Umbilical cord (tissue), 2 donors: Measurements from ENCODE around the gene IER5L. TPM values are rescaled to one million over a fixed set of nuclear protein-coding genes. Genes with fewer than 3 reads are reported as not detected.
"Not testable (repeated sequence)": the region's sequence is repeated elsewhere in the genome, so short reads cannot be mapped to it uniquely, and the experiment has no call there.

ENCODE experiments used
- DNase-seq: peaks from one replicate; pipeline ENCODE4 v3.0.0-alpha.2; 2015; ENCODE audit warnings: low spot score
- total RNA-seq: library from RNA; depleted of rRNA; stranded (reverse); fragments of >200 nt; gene quantifications from one replicate; pipeline ENCODE4 v1.2.3, GENCODE V29; 2014; ENCODE audit warnings: low replicate concordance; ENCODE audit not compliant: insufficient read depth

IER5L gene
- total RNA-seq, 1 donor from 2014 or later, result 33.5 TPM

DNA sequence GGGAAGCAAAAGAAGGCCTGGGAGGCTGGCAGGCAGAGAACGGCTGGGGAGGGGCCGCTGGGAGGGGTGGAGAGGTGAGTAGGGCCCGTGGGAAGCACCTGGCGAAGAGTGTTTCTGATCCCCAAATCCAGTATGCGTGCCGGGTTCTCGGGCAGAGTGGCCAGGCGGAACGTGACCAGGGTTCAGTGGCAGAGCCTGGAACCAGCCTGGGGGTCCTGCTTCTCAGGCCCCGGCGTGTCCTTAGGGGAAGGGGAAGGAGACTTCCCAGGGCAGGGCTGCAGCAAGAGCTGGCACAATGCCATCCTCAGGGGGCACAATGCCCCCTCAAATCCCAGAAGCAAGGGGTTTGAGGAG is 25.5 kb upstream of the IER5L start:
- no peak for DNase-seq

DNA sequence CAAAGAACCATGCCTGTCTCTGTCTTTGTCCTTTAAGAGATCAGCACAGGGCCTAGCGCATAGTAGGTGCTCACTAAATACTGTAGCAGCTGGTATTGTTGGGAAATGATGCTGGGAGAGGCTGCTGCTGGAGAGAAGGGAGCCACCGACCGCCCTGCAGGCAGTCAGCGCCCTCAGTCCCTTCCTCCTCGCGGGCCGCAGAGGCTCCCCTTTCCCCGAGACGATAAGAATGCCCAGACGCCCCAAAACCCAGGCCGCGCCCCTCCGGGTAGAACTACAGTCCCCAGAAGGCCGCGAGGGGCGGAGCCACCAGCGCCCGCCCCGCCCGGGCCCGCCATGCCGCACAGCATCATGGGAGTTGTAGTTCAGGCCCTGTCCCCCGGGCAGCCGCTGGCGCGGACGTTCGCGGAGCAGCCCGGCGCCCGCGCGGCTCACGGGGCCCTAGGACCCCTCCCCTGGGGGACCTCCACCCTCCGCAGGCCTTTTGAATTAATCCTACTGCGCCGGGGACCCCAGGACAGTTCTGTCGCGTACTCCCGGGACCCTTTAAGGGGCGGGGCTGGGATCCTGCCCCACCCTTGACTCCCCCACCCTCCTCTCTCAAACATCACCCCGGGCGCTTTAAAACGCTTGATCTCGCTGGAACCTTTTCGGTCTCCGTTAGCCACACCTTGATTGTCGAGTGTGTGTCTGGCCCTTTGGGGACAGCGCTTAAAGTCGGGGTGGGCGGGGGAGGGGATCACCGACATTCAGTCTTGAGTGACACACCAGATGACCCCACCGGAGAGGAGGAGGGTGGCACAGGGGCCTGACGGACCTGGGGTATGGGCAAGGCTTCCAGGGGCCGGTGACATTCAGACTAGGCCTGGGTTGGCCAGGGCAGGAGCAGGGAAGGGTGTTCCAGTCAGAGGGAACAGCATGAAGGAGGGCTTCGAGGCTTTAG is 24.8 kb upstream of the IER5L start:
- DNase-seq, result peak; percentile 86

DNA sequence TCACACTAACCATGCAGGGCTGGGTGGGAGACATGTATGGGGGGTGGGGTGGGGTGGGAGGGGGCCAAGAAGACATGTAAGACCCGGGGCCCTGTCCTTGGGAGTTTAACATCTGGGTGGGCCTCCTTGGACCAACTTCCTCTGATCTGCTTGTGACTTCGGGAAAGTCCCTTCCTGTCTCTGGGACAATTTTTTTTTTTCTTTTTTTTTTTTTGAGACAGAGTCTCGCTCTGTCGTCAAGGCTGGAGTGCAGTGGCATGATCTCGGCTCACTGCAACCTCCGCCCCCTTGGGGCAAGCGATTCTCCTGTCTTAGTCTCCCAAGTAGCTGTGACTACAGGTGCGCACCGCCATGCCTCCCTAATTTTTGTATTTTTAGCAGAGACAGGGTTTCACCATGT is 23.8 kb upstream of the IER5L start:
- DNase-seq, result no peak

DNA sequence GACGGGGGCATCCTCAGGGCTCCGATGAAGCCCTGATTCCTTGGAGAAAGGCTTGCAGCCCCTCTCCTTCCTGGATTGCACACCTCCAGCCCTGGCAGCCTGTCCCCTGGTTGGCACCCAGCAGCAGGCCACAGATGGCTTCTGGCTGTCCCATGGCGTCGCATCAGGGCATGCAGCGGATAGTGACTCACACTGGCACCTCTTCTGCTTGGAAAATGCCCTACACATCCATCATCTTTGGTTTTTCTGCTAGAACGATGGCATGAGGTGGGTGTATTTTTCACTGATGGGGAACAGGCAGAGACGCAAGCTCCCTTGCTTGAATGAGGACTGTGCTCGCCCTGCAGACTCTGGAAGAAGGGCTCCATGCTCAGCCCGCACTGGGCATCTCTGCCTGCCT is 23.2 kb upstream of the IER5L start:
- no peak for DNase-seq

DNA sequence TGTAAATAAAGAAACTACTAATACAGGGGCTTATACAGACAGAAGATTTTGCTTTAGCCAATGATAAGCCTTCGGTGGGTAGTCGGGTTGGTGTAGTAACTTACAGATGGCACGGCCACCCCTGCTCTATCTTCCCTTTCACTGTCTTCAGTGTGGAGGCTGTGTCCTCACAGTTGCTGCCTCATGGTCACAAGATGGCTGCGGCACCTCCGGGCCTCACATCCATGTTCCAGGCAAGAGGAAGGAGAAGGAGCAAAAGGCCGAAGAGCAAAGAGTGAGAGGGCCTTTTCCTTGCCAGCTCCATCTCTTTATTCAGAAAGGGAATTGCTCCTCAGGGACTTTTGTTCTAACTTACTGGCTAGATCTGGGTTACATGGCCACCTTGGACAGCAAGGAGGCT is 22.2 kb upstream of the IER5L start:
- no peak for DNase-seq

DNA sequence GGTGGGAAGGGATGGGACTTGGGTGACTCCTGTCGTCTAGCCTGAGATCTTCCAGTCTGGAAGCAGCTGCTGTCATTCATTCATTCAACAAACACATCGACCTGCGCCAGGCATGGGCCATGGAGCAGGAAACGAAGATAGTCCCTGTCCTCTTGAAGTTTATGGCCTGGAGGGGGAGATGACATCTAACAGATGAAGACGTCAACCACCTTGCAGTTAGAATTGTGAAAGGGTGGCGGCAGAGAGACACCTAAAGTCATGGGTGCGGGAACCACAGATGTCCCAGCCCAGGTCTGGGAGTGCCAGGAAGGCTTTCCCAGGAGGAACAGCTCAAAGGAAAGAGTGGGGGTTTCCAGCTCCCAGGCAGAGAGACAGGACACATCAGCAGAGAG is 21.0 kb upstream of the IER5L start:
- no peak for DNase-seq

DNA sequence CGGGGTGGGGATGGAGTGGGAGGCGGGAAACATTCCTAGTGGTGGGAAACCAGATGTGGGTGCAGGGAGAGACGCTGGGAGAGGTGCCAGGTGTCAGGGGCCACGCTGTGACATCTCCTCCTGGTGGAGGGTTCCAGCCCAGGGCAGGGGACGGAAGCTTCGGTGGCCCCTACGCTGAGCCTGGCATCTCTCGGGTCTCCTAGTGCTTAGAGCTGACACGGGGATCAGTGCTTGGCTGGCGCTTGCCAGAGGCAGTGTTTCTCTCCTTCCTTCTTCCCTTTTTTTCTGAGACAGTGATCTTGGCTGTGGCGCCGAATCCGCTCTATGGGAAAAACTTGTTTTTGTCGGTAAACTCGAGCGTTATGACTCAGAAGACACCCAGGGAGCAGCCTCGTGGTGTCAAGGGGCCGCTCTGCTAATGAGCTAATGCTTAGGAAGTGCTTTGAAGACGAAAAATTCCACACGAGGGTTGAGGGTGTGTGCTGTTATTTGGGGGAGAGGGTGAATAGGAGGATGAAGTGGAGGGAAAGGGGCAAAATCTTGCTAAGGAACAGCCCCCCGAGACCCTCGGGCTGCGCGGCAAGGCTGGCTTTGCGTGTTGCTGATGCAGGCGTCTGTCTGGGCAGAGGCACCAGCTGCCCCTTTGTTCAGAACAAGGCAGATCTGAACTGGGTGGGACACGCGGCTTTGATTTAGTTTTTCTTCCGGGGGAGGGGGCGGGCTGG is 20.4 kb upstream of the IER5L start:
- DNase-seq, result peak; percentile 73

DNA sequence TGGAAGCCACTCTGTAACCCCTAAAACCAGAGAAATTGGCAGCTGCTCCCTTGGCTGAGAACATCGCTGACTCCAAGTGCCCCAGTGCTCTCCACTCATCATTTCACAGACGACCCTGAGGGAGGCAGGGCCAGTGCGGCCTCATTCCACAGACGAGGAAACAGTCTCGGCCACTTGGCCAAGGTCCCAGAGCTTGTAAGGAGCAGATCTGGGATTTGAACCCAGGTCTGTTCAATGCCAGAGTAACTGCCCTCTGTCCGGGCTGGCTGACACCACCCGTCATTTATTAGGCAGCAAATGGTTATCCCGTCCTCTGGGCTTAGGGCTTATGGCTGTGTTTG is 19.9 kb upstream of the IER5L start:
- DNase-seq, result peak; percentile 52

DNA sequence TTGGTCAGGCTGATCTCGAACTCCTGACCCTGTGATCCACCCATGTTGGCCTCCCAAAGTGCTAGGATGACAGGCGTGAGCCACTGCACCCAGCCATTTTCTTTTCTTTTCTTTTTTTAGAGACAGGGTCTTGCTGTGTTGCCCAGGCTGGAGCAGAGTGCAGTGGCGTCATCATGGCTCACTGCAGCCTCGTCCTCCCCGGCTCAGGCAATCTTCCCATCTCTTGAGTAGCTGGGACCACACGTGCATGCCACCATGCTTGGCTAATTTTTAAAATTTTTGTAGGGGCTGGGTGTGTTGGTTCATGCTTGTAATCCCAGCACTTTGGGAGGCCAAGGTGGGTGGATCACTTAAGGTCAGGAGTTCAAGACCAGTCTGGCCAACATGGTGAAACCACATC is 19.0 kb upstream of the IER5L start:
- DNase-seq, result not testable (repeated sequence)

DNA sequence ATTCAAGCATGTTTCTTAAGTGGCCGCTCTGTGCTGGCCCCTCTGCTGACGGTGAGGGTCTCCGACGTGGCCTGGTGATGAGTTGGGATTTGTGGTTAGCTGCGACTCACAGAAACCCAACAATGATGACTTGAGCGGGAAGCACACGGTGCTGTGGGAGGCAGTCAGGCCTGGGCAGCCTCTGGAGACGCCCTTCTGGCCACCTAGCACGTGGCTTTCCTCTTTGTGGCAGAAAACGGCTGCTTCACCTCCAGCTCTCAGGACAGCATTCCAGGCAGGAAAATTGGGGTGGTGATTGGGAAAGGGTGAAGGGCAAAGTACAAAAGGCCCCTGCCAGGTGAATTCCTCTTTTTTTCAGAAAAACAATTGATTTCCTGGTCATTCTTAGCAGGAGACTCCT is 17.5 kb upstream of the IER5L start:
- DNase-seq, result no peak

DNA sequence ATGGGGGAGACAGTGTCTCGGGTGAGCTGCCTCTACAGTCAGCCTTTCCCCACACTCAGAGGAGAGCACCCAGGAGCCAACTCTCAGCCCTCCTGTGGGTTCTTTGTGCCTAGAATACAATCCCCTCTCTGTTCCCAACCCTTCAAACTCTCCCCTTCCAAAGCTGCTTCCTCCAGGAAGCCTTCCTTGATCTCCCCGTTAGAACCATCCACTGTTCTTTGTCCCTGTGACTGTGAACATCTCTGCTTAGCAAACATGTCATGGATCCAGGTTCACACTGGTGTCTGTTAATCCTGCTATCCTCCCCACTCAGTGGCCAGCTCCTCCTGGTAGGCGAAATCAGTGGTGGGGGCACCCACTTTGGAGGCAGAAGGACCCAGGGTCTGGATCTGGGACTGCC is 16.2 kb upstream of the IER5L start:
- no peak for DNase-seq

DNA sequence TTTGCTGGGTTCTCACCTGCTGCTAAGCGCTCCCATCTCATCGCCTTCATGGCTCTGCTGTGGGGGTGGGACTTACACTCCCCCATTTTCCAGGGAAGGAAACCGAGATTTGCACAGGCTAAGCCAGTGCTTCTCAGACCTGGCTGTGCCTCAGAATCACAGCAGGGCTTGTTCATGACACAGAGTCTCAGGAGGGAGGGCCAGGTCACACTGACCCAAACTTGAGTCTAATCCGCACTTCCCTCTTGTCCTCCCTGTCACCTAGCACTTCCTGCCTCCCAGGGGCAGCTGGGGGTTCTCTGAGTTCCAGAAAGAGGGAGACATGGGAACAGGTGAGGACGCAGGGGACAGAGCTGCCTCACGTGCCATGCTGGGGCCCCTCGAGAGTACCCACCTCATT is 15.6 kb upstream of the IER5L start:
- DNase-seq, result no peak

DNA sequence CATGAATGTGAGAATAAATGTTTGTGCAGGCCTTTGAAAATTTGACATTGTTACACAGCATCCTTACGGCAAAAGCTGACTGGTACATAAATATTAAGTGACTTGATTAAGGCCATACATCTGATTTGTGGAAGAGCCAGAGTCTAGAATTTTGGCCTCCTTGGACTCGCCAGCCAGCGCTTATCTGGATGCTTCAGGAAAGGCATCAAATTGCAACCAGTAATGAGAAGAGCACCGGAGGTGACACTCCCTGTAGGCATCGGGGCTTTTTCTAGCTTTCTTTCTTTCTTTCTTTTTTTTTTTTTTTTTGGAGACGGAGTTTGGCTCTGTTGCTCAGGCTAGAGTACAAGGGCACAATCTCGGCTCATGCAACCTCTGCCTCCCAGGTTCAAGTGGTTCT is 13.2 kb upstream of the IER5L start:
- DNase-seq, result no peak

DNA sequence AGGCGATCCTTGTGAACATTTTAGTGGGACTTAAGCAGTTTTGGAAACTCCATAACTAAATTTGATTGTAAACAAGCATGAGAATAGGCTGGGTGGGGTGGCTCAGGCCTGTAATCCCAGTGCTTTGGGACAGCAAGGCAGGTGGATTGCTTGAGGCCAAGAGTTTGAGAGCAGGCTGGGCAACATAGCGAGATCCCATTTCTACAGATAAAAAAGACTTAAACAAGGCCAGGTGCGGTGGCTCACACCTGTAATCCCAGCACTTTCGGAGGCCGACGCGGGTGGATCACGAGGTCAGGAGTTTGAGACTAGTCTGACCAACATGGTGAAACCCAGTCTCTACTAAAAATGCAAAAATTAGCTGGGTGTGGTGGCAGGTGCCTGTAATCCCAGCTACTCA is 11.9 kb upstream of the IER5L start:
- DNase-seq, result not testable (repeated sequence)

DNA sequence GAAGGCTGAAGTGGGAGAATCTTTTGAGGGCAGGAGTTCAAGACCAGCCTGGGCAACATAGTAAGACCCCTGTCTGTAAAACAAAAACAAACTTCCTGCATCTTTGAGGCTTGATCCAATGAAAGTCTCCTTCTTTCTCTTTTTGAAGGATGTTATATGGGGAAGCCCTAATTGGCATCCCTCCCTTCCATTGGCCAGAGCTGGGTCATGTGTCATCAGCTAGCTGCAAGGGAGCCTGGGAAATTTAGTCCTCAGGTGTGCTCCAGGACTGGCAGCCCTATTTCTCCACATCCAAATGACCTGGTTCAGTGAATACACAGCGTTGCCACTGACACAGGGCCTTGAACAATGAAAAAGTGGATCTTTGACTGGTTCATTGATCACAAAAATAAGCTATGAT is 9.0 kb upstream of the IER5L start:
- no peak for DNase-seq

DNA sequence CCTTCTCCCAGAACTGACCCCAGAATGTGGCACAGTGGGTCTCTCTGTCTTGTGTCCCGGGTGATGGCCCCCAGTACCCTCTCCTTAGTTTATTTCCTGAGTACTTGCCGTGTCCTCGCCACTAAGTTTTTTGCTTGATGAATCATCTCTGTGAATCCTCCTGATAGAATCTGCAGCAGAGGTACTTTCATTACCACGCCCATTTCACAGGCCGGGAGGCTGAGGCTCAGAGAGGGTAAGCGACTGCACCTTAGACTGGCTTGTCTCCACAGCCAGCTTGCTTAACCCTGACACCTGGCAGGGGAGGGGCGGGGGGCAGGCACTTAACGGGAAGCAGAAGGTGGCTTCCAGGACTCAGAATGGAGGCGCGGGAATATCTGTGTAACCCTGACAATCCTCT is 7.9 kb upstream of the IER5L start:
- DNase-seq, result no peak

DNA sequence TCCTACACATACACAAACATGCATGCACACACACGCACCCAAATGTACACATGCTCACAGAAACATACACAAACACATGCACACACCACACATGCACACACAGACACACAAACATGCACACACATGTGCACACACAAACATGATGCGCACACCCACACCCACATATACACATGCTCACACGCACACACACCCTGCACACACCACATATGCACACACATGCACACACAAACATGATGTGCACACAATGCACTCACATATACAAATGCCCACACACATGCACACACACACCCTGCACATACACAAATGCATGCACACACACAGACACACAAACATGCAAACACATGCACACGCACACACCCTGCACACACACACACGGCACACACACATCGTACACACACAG is 7.3 kb upstream of the IER5L start:
- no peak for DNase-seq

DNA sequence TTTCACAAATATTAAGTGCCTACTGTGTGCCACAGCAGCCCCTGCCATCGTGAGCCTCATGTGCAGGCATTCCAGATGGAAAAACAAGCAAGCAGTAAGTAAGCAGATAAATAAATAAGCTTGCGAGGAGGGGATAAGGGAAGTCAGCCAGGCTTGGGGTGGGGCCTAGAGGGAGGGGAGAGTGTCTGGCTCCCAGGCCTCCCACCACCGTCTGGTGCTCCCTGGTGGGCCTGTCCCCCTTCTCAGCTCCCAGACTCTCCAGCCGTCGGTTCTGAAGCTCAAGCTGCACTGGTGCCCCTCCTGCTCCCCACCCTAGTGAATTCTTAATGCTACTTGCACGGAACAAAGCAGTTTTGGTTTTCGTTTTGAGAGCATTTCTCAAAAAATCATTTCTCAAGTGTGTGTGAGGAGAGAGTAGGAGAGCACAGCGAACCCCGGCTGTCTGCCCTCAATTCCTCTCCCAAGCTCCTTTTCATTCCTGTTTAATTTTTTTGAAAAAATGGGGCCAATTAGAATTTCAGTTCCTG is 6.6 kb upstream of the IER5L start:
- no peak for DNase-seq

DNA sequence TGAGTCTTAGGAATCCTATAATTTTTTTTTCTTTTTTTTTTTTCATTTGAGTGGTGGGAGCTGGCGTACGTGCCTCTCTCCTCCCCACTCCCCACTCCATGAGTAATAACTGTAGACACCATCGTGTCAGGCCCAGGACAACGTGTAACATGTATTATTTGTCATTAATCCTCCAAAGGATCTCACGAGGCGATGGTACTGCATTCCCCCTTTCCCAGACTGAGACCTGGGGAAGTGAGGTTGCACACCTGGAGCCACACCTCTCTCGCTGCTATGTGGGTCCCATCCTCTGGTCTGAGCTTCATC is 6.1 kb upstream of the IER5L start:
- no peak for DNase-seq

DNA sequence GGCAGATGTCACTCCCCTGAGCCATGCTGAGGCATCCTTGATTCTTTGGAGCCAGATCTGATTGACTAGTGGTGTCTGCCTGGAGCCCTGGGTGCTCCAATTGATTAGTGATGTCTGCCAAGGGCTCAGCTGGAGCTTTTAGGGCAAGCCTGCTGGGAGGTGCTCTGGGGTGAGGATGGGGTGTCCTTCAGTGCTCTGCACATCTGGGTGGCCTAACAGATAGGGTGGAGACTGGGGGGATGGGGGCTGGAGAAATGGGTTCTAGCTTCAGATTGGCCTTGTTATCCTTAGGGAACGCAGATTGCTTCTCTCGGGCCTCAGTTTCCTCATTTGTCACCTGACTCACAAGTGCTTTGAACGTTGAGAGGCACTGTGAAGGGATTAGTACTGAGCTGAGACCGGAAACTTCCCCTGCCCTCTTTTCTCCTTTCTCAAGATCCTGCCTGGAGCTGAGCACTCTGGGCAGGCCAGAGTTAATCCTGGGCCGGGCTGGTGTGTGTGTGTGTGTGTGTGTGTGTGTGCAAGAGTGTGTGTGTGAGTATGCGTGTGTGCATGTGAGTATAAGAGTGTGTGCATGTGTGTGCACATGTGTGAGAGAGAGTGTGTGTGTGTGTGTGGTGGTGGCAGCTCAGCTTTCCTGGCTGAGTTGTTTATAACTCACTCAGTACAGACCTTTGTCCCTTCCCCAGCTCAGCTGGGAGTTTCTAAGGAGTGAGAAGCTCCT is 5.6 kb upstream of the IER5L start:
- no peak for DNase-seq

DNA sequence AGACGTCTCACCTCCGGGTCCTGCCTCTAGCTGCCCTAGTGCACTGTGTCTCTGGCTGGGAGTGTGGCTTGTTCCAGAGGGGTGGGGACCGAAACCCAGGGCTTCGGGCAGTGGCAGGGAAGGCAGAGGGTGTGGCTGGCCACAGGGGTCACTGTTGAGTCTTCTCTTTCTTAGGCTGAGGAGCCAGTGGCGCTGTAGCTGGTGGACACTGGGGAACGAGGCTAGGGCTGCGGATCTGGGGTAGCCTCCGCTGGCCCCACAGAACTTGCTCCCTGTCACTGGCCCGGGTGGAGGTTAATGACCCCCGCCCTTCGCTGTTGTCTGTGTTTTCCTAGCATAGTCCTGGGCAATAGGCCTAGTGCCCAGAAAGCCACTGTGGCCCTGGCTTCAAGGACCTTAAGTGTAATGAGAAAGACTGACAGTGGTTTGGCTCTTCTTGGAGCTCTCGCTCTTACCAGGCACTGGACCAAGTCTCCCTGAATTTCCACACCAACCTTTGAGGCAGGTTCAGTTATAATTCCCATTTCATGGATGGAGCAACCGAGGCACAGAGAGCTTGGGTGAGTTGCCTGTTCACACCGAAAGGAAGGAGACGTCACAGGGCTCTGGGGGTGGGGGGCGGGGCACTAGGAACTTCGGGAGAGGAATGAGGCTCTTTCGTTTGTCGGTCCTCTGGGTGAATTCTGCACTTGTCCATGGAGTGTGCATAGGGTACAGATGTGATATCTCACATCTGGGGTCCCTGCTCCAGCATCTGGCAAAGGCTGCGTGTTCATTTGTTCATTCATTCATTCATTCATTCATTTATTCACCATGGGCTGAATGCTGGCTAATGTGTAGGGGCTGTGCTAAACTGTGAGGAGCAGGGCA is 4.8 kb upstream of the IER5L start:
- DNase-seq, result no peak

DNA sequence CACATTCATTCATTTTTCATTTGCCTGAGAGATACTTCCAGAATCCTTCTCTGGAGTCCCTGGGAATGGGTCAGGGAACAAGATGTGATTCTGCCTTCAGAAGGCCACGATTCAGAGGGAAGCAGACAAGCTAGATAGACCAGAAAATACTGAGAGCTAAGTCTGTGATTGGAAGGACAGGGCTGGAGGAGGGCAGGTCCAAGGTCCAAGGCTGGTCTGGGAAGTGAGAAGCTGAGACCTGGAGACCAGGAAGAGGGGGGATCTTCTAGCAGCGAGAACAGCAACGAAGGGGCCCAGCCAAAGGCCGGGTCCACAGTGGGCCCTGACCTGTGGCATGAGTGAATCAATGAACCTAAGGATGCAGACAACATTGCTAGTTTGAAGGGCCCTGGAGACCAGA is 4.1 kb upstream of the IER5L start:
- no peak for DNase-seq
